GM23338 (cell line): Measurements from ENCODE around the gene PTGDS. TPM values are rescaled to one million over a fixed set of nuclear protein-coding genes. Genes with fewer than 3 reads are reported as not detected.

Source experiments
- ATAC-seq: fragments of 200-7000 bp; cut with Tn5 transposase; 3 replicates; pipeline ENCODE4 v1.9.1; 2020
- DNase-seq: peaks from one replicate; pipeline ENCODE4 v3.0.0-alpha.2; 2015; ENCODE audit warnings: low spot score
- H2AFZ ChIP-seq: fragments of 200-600 bp; sonication (generic); 2 replicates; pipeline ENCODE4 v1.8.0; 2016; ENCODE audit warnings: antibody characterized with exemption, mild to moderate bottlenecking, moderate library complexity
- H3F3A ChIP-seq: fragments of 200-600 bp; sonication (generic); replicated peaks from 2 replicates; pipeline ENCODE4 v1.8.0; 2017; ENCODE audit warnings: antibody characterized with exemption, mixed run types, low read depth
- H3K27ac ChIP-seq: fragments of 200-600 bp; sonication (generic); 2 replicates; pipeline ENCODE4 v1.6.1; 2016; ENCODE audit warnings: low read depth
- H3K27me3 ChIP-seq: fragments of 200-600 bp; sonication (generic); 2 replicates; pipeline ENCODE4 v1.8.0; 2016; ENCODE audit warnings: mild to moderate bottlenecking, mixed run types, moderate library complexity; ENCODE audit not compliant: insufficient read depth
- H3K36me3 ChIP-seq: fragments of 200-600 bp; sonication (generic); 2 replicates; pipeline ENCODE4 v1.8.0; 2016; ENCODE audit warnings: mild to moderate bottlenecking; ENCODE audit not compliant: insufficient read depth
- H3K4me1 ChIP-seq: fragments of 200-600 bp; sonication (generic); 2 replicates; pipeline ENCODE4 v1.8.0; 2016; ENCODE audit warnings: mild to moderate bottlenecking, moderate library complexity; ENCODE audit not compliant: insufficient read depth
- H3K4me2 ChIP-seq: fragments of 200-600 bp; sonication (generic); 2 replicates; pipeline ENCODE4 v1.7.1; 2017; ENCODE audit warnings: mixed run types
- H3K4me3 ChIP-seq: fragments of 200-600 bp; sonication (generic); 2 replicates; pipeline ENCODE4 v1.6.1; 2016; ENCODE audit warnings: mixed run types
- H3K79me2 ChIP-seq: fragments of 200-600 bp; sonication (generic); replicated peaks from 2 replicates; pipeline ENCODE4 v1.8.0; 2017; ENCODE audit warnings: mild to moderate bottlenecking; ENCODE audit not compliant: insufficient read depth
- H3K9me2 ChIP-seq: fragments of 200-600 bp; sonication (generic); 2 replicates; pipeline ENCODE4 v1.8.0; 2017; ENCODE audit not compliant: insufficient read depth
- H4K20me1 ChIP-seq: fragments of 200-600 bp; sonication (generic); replicated peaks from 2 replicates; pipeline ENCODE4 v1.8.0; 2017; ENCODE audit warnings: mild to moderate bottlenecking; ENCODE audit not compliant: insufficient read depth
- H3K27ac Mint-ChIP-seq: 2 replicates; pipeline ENCODE4 v1.8.0; 2020; ENCODE audit warnings: inconsistent platforms, mild to moderate bottlenecking, moderate library complexity, mixed read lengths
- H3K27me3 Mint-ChIP-seq: 3 replicates; pipeline ENCODE4 v1.8.0; 2022; ENCODE audit warnings: low read depth, mild to moderate bottlenecking, moderate library complexity, mixed read lengths, inconsistent platforms; ENCODE audit not compliant: insufficient read depth, poor library complexity
- H3K36me3 Mint-ChIP-seq: 3 replicates; pipeline ENCODE4 v1.8.0; 2021; ENCODE audit warnings: low read depth, mild to moderate bottlenecking, inconsistent platforms, moderate library complexity, mixed read lengths
- H3K4me1 Mint-ChIP-seq: 3 replicates; pipeline ENCODE4 v1.8.0; 2020; ENCODE audit warnings: mild to moderate bottlenecking, inconsistent platforms, mixed read lengths
- H3K4me3 Mint-ChIP-seq: 3 replicates; pipeline ENCODE4 v1.8.0; 2021; ENCODE audit warnings: moderate library complexity, mild to moderate bottlenecking, inconsistent platforms, mixed read lengths
- H3K9me3 Mint-ChIP-seq: 3 replicates; pipeline ENCODE4 v1.8.0; 2020; ENCODE audit warnings: moderate library complexity, mild to moderate bottlenecking, inconsistent platforms, mixed read lengths
- EZH2 ChIP-seq: fragments of 200-600 bp; sonication (generic); IDR thresholded peaks from one replicate; pipeline ENCODE4 v1.8.0; 2017; ENCODE audit warnings: antibody characterized with exemption, mild to moderate bottlenecking, low read depth; ENCODE audit not compliant: unreplicated experiment
- EZH2phosphoT487 ChIP-seq: fragments of 200-600 bp; sonication (generic); IDR thresholded peaks from one replicate; pipeline ENCODE4 v1.8.1; 2018; ENCODE audit warnings: antibody characterized with exemption; ENCODE audit not compliant: unreplicated experiment
- JUNB ChIP-seq: IDR thresholded peaks from one replicate; pipeline ENCODE4 v1.6.1; 2016; ENCODE audit warnings: antibody characterized with exemption; ENCODE audit not compliant: unreplicated experiment
- NANOG ChIP-seq: IDR thresholded peaks from 2 replicates; pipeline ENCODE4 v1.6.1; 2016; ENCODE audit warnings: antibody characterized with exemption, borderline replicate concordance
- STAT1 ChIP-seq: IDR thresholded peaks from one replicate; pipeline ENCODE4 v1.6.1; 2016; ENCODE audit warnings: antibody characterized with exemption; ENCODE audit not compliant: unreplicated experiment
- ZNF114 ChIP-seq: fragments of 250-450 bp; sonication (Bioruptor Pico); IDR thresholded peaks from 2 replicates; pipeline ENCODE4 v1.5.0; 2020; ENCODE audit warnings: mild to moderate bottlenecking, moderate library complexity
- ZNF331 ChIP-seq: fragments of 250-450 bp; sonication (Bioruptor Pico); IDR thresholded peaks from 2 replicates; pipeline ENCODE4 v1.5.0; 2020; ENCODE audit warnings: low read depth, mild to moderate bottlenecking, moderate library complexity
- polyA plus RNA-seq: library from polyadenylated mRNA; unstranded; fragments of >200 nt; fragmentation: Nextera tagmentation; extraction: Ambion mirVana; gene quantifications from 2 replicates; pipeline ENCODE4 v1.2.1, GENCODE V29; 2016
- total RNA-seq: library from RNA; depleted of rRNA; stranded (reverse); fragments of >200 nt; shearing (Covaris generic); gene quantifications from 2 replicates; pipeline ENCODE4 v1.2.3, GENCODE V29; 2014
- TF ChIP-seq, protein P1 (sequence below), 2 experiments: fragments of 200-600 bp in 1 of 2; sonication (generic) in 1 of 2; conservative IDR thresholded peaks; 2 replicates each; pipeline versions ENCODE4 v1.5.1 to v1.6.1; 2016 to 2017; ENCODE audit warnings: antibody characterized with exemption in 2 of 2, low read depth in 2 of 2, mild to moderate bottlenecking in 2 of 2, moderate library complexity in 1 of 2
- TF ChIP-seq, protein P2 (sequence below): IDR thresholded peaks from one replicate; pipeline ENCODE4 v1.6.1; 2018; ENCODE audit warnings: antibody characterized with exemption; ENCODE audit not compliant: unreplicated experiment
- TF ChIP-seq, protein P3 (sequence below): IDR thresholded peaks from 2 replicates; pipeline ENCODE4 v1.6.1; 2016; ENCODE audit warnings: antibody characterized with exemption
- TF ChIP-seq, protein P4 (sequence below): fragments of 250-450 bp; sonication (Bioruptor Pico); IDR thresholded peaks from 2 replicates; pipeline ENCODE4 v1.5.0; 2020; ENCODE audit warnings: mild to moderate bottlenecking, moderate library complexity

Gene PTGDS
- total and polyA plus RNA-seq, 2 experiments from 2014 or later, result 1.9 to 3.1 TPM

DNA sequence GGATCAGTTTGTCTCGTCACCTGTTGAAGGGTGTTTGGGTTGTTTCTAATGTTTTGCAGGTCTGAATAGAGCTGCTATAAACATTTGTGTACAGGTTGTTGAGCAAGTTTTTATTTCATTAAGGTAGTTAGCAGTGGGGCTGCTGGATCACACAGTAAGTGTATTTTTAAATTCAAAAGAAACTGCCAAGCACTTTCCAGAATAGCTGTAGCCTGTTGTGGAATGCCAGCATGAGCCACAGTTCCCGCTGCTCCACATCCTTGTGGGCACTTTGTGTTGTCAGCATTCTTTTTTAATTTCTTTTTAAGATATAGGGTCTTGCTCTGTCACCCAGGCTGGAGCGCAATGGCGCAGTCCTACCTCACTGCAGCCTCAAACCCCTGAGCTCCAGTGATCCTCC lies 47.3 kb upstream of the PTGDS start (continued):
- TF ChIP-seq, protein P1, sequence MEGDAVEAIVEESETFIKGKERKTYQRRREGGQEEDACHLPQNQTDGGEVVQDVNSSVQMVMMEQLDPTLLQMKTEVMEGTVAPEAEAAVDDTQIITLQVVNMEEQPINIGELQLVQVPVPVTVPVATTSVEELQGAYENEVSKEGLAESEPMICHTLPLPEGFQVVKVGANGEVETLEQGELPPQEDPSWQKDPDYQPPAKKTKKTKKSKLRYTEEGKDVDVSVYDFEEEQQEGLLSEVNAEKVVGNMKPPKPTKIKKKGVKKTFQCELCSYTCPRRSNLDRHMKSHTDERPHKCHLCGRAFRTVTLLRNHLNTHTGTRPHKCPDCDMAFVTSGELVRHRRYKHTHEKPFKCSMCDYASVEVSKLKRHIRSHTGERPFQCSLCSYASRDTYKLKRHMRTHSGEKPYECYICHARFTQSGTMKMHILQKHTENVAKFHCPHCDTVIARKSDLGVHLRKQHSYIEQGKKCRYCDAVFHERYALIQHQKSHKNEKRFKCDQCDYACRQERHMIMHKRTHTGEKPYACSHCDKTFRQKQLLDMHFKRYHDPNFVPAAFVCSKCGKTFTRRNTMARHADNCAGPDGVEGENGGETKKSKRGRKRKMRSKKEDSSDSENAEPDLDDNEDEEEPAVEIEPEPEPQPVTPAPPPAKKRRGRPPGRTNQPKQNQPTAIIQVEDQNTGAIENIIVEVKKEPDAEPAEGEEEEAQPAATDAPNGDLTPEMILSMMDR (conservative IDR thresholded peaks at IDR 0.05; ENCODE audit: low read depth in 2 of 2), result no peak
- TF ChIP-seq, protein P2, sequence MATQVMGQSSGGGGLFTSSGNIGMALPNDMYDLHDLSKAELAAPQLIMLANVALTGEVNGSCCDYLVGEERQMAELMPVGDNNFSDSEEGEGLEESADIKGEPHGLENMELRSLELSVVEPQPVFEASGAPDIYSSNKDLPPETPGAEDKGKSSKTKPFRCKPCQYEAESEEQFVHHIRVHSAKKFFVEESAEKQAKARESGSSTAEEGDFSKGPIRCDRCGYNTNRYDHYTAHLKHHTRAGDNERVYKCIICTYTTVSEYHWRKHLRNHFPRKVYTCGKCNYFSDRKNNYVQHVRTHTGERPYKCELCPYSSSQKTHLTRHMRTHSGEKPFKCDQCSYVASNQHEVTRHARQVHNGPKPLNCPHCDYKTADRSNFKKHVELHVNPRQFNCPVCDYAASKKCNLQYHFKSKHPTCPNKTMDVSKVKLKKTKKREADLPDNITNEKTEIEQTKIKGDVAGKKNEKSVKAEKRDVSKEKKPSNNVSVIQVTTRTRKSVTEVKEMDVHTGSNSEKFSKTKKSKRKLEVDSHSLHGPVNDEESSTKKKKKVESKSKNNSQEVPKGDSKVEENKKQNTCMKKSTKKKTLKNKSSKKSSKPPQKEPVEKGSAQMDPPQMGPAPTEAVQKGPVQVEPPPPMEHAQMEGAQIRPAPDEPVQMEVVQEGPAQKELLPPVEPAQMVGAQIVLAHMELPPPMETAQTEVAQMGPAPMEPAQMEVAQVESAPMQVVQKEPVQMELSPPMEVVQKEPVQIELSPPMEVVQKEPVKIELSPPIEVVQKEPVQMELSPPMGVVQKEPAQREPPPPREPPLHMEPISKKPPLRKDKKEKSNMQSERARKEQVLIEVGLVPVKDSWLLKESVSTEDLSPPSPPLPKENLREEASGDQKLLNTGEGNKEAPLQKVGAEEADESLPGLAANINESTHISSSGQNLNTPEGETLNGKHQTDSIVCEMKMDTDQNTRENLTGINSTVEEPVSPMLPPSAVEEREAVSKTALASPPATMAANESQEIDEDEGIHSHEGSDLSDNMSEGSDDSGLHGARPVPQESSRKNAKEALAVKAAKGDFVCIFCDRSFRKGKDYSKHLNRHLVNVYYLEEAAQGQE, result no peak
- no peak for TF ChIP-seq ZNF114 (CRISPR knock-in tag)
- no peak for TF ChIP-seq EZH2phosphoT487
- no peak for TF ChIP-seq STAT1
- no peak for TF ChIP-seq NANOG
- no peak for TF ChIP-seq EZH2

DNA sequence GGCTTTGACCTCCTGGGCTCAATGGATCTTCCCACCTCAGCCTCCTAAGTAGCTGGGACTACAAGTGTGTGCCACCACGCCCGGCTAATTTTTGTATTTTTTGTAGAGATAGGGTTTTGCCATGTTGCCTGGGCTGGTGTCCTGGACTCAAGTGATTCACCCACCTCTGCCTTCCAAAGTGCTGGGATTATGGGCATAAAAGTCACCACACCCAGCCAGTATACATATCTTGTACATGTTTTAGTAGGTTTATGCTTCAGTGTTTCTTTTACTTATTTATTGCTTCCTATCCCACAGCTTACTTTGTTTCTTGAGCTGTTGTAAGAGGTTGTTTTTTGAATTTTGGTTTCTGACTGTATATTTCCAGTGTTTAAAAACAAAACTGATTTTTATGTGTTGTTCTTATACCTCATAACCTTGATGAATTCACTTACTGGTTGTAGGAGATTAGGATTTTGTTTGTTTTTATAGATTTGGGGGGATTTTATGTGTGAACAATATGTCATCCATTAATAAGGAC lies 45.6 kb upstream of the PTGDS start:
- H3K4me3 ChIP-seq, result no peak overlapping the region
- Mint-ChIP-seq H3K4me1 (peaks cover 8% of the 10 kb centered on the region; the same call in 2 of the 3 replicates), H3K4me3 (no peak overlapping the region), H3K36me3 (peaks cover 44% of the 10 kb centered on the region), H3K9me3 (no peaks in the 10 kb centered on the region; the same call in 2 of the 3 replicates), H3K27ac (no peak overlapping the region; the same call in 1 of the 2 replicates), H3K27me3 (peaks cover 6% of the 10 kb centered on the region)
- no peaks in the 10 kb centered on the region for H3K36me3 ChIP-seq
- no peaks in the 10 kb centered on the region for H3K27me3 ChIP-seq
- H3K4me2 ChIP-seq, result no peak overlapping the region
- H3F3A ChIP-seq, result peaks cover 12% of the 10 kb centered on the region; the same call in 1 of the 2 replicates
- H3K9me2 ChIP-seq, result no peaks in the 10 kb centered on the region; the same call in 1 of the 2 replicates
- no peaks in the 10 kb centered on the region for H3K4me1 ChIP-seq
- no peak overlapping the region for H2AFZ ChIP-seq
- 0 out of 2 replicates have a peak, but pooled peaks cover 13% of the 10 kb centered on the region for H3K79me2 ChIP-seq
- ATAC-seq, result no peak
- DNase-seq, result no peak
- H3K27ac ChIP-seq, result no peak overlapping the region
- H4K20me1 ChIP-seq, result peaks cover 6% of the 10 kb centered on the region; the same call in 1 of the 2 replicates
- TF ChIP-seq ZNF331 (CRISPR knock-in tag) (no peak), STAT1 (no peak), EZH2phosphoT487 (no peak), JUNB (no peak), NANOG (no peak)
- TF ChIP-seq, protein P3, sequence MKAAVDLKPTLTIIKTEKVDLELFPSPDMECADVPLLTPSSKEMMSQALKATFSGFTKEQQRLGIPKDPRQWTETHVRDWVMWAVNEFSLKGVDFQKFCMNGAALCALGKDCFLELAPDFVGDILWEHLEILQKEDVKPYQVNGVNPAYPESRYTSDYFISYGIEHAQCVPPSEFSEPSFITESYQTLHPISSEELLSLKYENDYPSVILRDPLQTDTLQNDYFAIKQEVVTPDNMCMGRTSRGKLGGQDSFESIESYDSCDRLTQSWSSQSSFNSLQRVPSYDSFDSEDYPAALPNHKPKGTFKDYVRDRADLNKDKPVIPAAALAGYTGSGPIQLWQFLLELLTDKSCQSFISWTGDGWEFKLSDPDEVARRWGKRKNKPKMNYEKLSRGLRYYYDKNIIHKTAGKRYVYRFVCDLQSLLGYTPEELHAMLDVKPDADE, result no peak
- TF ChIP-seq, protein P4, sequence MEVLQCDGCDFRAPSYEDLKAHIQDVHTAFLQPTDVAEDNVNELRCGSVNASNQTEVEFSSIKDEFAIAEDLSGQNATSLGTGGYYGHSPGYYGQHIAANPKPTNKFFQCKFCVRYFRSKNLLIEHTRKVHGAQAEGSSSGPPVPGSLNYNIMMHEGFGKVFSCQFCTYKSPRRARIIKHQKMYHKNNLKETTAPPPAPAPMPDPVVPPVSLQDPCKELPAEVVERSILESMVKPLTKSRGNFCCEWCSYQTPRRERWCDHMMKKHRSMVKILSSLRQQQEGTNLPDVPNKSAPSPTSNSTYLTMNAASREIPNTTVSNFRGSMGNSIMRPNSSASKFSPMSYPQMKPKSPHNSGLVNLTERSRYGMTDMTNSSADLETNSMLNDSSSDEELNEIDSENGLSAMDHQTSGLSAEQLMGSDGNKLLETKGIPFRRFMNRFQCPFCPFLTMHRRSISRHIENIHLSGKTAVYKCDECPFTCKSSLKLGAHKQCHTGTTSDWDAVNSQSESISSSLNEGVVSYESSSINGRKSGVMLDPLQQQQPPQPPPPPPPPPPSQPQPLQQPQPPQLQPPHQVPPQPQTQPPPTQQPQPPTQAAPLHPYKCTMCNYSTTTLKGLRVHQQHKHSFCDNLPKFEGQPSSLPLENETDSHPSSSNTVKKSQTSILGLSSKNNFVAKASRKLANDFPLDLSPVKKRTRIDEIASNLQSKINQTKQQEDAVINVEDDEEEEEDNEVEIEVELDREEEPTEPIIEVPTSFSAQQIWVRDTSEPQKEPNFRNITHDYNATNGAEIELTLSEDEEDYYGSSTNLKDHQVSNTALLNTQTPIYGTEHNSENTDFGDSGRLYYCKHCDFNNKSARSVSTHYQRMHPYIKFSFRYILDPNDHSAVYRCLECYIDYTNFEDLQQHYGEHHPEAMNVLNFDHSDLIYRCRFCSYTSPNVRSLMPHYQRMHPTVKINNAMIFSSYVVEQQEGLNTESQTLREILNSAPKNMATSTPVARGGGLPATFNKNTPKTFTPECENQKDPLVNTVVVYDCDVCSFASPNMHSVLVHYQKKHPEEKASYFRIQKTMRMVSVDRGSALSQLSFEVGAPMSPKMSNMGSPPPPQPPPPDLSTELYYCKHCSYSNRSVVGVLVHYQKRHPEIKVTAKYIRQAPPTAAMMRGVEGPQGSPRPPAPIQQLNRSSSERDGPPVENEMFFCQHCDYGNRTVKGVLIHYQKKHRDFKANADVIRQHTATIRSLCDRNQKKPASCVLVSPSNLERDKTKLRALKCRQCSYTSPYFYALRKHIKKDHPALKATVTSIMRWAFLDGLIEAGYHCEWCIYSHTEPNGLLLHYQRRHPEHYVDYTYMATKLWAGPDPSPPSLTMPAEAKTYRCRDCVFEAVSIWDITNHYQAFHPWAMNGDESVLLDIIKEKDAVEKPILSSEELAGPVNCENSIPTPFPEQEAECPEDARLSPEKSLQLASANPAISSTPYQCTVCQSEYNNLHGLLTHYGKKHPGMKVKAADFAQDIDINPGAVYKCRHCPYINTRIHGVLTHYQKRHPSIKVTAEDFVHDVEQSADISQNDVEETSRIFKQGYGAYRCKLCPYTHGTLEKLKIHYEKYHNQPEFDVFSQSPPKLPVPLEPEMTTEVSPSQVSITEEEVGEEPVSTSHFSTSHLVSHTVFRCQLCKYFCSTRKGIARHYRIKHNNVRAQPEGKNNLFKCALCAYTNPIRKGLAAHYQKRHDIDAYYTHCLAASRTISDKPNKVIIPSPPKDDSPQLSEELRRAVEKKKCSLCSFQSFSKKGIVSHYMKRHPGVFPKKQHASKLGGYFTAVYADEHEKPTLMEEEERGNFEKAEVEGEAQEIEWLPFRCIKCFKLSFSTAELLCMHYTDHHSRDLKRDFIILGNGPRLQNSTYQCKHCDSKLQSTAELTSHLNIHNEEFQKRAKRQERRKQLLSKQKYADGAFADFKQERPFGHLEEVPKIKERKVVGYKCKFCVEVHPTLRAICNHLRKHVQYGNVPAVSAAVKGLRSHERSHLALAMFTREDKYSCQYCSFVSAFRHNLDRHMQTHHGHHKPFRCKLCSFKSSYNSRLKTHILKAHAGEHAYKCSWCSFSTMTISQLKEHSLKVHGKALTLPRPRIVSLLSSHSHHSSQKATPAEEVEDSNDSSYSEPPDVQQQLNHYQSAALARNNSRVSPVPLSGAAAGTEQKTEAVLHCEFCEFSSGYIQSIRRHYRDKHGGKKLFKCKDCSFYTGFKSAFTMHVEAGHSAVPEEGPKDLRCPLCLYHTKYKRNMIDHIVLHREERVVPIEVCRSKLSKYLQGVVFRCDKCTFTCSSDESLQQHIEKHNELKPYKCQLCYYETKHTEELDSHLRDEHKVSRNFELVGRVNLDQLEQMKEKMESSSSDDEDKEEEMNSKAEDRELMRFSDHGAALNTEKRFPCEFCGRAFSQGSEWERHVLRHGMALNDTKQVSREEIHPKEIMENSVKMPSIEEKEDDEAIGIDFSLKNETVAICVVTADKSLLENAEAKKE (CRISPR knock-in tag), result no peak
